Upper lobe of right lung (tissue), 1 donor: ENCODE data around the gene CST4. TPM values are rescaled to one million over a fixed set of nuclear protein-coding genes. Genes with fewer than 3 reads are reported as not detected.
"Not testable (repeated sequence)": the region's sequence is repeated elsewhere in the genome, so short reads cannot be mapped to it uniquely, and the experiment has no call there.

Source experiments
- ATAC-seq: fragments of 200-7000 bp; cut with Tn5 transposase; one replicate; pipeline ENCODE4 v1.9.1; 2020; ENCODE audit warnings: mild to moderate bottlenecking, moderate library complexity
- DNase-seq: peaks from one replicate; pipeline ENCODE4 v3.0.0-alpha.2; 2020
- H3K27ac ChIP-seq: fragments of 200-600 bp; one replicate; pipeline ENCODE4 v1.8.0; 2022
- H3K27me3 ChIP-seq: fragments of 200-600 bp; one replicate; pipeline ENCODE4 v1.8.0; 2022; ENCODE audit warnings: mild to moderate bottlenecking
- H3K36me3 ChIP-seq: fragments of 200-600 bp; one replicate; pipeline ENCODE4 v1.8.0; 2022
- H3K4me1 ChIP-seq: fragments of 200-600 bp; one replicate; pipeline ENCODE4 v1.8.0; 2022
- H3K4me3 ChIP-seq: fragments of 200-600 bp; one replicate; pipeline ENCODE4 v1.8.0; 2022; ENCODE audit warnings: mild to moderate bottlenecking
- H3K9me3 ChIP-seq: fragments of 200-600 bp; one replicate; pipeline ENCODE4 v1.8.0; 2022
- intact Hi-C: fragments of 100-400 bp; cut with DNase I; formaldehyde crosslinking; loops from one replicate; pipeline ENCODE4 v1.11.0; 2022
- total RNA-seq: library from RNA; stranded (reverse); fragmentation: NEBNext Ultra II Directional; extraction: Animal tissue kit (Norgen Biotek cat#: 25700); gene quantifications from one replicate; pipeline ENCODE4 v1.2.1, GENCODE V29; 2021
- TF ChIP-seq, protein P1 (sequence below): fragments of 200-600 bp; IDR thresholded peaks from one replicate; pipeline ENCODE4 v1.8.0; 2022; ENCODE audit warnings: antibody characterized with exemption
- donor health status: DM: no; HTN: yes; CAD: no; lungs with severe emphysema.

CST4 gene
- total RNA-seq, 1 donor from 2014 or later = not detected

DNA sequence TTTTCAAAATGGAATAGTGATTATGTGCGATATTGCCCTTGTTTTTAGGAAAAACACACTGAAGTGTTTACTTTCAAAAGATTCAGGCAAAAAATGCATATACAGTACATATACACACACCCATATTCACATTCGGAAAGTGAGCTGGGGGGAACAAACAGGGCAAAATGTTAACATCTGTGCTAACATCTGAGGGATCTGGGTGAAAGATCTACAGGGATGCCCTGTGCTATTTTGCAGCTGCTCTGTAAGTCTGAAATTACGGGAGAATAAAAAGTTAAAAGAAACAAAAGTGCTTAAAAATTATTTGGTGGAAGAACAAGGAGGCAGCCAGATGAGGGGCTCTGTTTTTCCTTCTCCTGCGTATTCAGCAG is 51.9 kb downstream of the CST4 start:
- peaks cover 20% of the 10 kb centered on the region for H3K36me3 ChIP-seq
- DNase-seq = no peak
- H3K9me3 ChIP-seq = no peaks in the 10 kb centered on the region
- TF ChIP-seq, protein P1, sequence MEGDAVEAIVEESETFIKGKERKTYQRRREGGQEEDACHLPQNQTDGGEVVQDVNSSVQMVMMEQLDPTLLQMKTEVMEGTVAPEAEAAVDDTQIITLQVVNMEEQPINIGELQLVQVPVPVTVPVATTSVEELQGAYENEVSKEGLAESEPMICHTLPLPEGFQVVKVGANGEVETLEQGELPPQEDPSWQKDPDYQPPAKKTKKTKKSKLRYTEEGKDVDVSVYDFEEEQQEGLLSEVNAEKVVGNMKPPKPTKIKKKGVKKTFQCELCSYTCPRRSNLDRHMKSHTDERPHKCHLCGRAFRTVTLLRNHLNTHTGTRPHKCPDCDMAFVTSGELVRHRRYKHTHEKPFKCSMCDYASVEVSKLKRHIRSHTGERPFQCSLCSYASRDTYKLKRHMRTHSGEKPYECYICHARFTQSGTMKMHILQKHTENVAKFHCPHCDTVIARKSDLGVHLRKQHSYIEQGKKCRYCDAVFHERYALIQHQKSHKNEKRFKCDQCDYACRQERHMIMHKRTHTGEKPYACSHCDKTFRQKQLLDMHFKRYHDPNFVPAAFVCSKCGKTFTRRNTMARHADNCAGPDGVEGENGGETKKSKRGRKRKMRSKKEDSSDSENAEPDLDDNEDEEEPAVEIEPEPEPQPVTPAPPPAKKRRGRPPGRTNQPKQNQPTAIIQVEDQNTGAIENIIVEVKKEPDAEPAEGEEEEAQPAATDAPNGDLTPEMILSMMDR = no peak
- peak overlapping the region; percentile 96 for H3K27ac ChIP-seq
- no peak for ATAC-seq
- H3K27me3 ChIP-seq = no peaks in the 10 kb centered on the region
- peaks cover 18% of the 10 kb centered on the region for H3K4me1 ChIP-seq
- intact Hi-C loops = no loop called here
- peak overlapping the region; percentile 90 for H3K4me3 ChIP-seq

DNA sequence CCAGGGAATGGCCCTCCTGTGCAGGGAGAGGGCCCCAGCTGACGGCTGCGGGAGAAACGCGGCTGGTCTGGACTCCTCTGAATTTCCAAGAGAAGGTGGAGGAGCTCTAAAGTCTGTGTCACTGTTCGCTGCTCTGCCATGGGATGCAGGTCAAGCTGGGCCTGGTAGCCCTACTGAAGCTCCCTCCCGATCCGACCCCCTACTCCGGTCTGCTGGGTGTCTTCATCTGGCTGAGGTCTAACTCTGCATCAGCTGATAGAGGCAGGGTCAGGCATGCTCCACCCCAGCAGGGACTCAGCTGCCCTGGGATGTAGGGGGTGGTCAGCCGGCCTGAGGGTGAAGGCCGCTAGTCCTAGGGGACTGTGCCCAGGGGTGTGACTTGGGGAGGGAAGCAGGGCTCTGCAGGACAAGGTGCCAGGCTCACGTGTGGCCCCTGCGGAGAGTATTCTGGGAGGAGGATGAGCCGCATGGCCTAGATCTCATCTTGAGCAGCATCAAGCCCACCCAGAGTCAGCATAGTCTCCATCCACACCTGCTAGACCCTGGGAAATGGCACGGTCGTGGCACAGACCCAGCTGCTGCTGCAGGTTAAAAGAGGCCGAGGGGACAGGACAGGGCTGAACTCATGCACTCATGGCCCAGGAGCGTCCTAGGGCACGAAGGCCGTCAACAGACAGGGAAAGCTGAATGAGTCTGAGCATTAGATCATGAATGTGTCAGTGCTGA is 52.5 kb downstream of the CST4 start:
- no peak for ATAC-seq
- Histone ChIP-seq H3K27me3 (no peaks in the 10 kb centered on the region), H3K27ac (peak overlapping the region; percentile 96), H3K36me3 (peaks cover 20% of the 10 kb centered on the region), H3K4me3 (peak overlapping the region; percentile 90), H3K9me3 (no peaks in the 10 kb centered on the region), H3K4me1 (peaks cover 16% of the 10 kb centered on the region)
- DNase-seq = no peak
- TF ChIP-seq, protein P1 = no peak
- intact Hi-C loops = no loop called here

DNA sequence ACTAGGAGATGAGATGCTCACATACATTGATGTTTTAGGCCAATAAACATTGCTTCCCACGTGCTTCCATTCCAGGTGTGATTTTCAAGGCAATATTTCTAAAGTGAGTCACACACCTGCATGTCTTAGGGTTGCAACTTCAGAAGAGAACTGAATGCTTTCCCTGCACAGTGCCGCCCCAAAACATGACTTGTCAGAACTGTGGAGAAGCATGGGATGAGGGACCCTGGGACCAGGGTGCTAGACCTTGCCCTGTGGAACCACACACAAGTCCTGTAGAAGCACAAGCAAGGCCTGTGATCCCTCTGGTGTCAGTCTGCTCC is 53.1 kb downstream of the CST4 start:
- H3K27ac ChIP-seq, H3K27me3 ChIP-seq, intact Hi-C loops, H3K9me3 ChIP-seq, ATAC-seq, DNase-seq: not testable (repeated sequence)
- H3K36me3 ChIP-seq = peaks cover 20% of the 10 kb centered on the region
- H3K4me3 ChIP-seq = peak overlapping the region; percentile 90
- peaks cover 16% of the 10 kb centered on the region for H3K4me1 ChIP-seq

Other genes starting within 250 kb of the CST4 start
- not detected for gene CSTL1, start 249.4 kb downstream of the CST4 start, total RNA-seq
- not detected for gene CST11, start 236.2 kb downstream of the CST4 start, total RNA-seq
- gene CST8, start 197.9 kb downstream of the CST4 start, total RNA-seq = not detected
- not detected for gene CST9L, start 120.6 kb downstream of the CST4 start, total RNA-seq
- gene CST9, start 83.1 kb downstream of the CST4 start, total RNA-seq = not detected
- gene CST3, start 51.1 kb downstream of the CST4 start, total RNA-seq = 666 TPM
- not detected for gene CST1, start 61.9 kb upstream of the CST4 start, total RNA-seq
- gene CST2, start 137.7 kb upstream of the CST4 start, total RNA-seq = not detected
- gene CST5, start 190.7 kb upstream of the CST4 start, total RNA-seq = 0.55 TPM